Measurements from ENCODE around the gene FBXO36.

The FBXO36 gene

GRCh38 chr2:229875549-229875948 is 46.8 kb upstream of the FBXO36 start:
- TF ChIP-seq CREB5 (CRISPR knock-in tag; IDR thresholded peaks at IDR 0.05; ENCODE audit: low read depth) (no peak), OSR1 (CRISPR knock-in tag; IDR thresholded peaks at IDR 0.05) (no peak), TOX (CRISPR knock-in tag; IDR thresholded peaks at IDR 0.05; ENCODE audit: borderline replicate concordance) (no peak), GLIS3 (CRISPR knock-in tag; IDR thresholded peaks at IDR 0.05) (no peak), ZNF70 (CRISPR knock-in tag; IDR thresholded peaks at IDR 0.05) (no peak), BACH2 (CRISPR knock-in tag; IDR thresholded peaks at IDR 0.05; ENCODE audit: borderline replicate concordance) (no peak), CSDC2 (CRISPR knock-in tag; IDR thresholded peaks at IDR 0.05) (no peak), ZFP3 (CRISPR knock-in tag; IDR thresholded peaks at IDR 0.05) (no peak), ZC3H10 (CRISPR knock-in tag; IDR thresholded peaks at IDR 0.05) (no peak), PATZ1 (CRISPR knock-in tag; IDR thresholded peaks at IDR 0.05; ENCODE audit: borderline replicate concordance) (no peak), RARB (CRISPR knock-in tag; IDR thresholded peaks at IDR 0.05) (no peak), SNAI2 (CRISPR knock-in tag; IDR thresholded peaks at IDR 0.05) (no peak), ZNF8 (CRISPR knock-in tag; IDR thresholded peaks at IDR 0.05) (no peak), TCF4 (CRISPR knock-in tag; IDR thresholded peaks at IDR 0.05; ENCODE audit: borderline replicate concordance) (no peak), ZNF565 (CRISPR knock-in tag; conservative IDR thresholded peaks at IDR 0.05; ENCODE audit: low read depth) (no peak), TSHZ2 (CRISPR knock-in tag; IDR thresholded peaks at IDR 0.05) (no peak), ESRRG (CRISPR knock-in tag; IDR thresholded peaks at IDR 0.05) (no peak), PPARA (CRISPR knock-in tag; IDR thresholded peaks at IDR 0.05; ENCODE audit: borderline replicate concordance) (no peak)
- TF ChIP-seq, protein P1, sequence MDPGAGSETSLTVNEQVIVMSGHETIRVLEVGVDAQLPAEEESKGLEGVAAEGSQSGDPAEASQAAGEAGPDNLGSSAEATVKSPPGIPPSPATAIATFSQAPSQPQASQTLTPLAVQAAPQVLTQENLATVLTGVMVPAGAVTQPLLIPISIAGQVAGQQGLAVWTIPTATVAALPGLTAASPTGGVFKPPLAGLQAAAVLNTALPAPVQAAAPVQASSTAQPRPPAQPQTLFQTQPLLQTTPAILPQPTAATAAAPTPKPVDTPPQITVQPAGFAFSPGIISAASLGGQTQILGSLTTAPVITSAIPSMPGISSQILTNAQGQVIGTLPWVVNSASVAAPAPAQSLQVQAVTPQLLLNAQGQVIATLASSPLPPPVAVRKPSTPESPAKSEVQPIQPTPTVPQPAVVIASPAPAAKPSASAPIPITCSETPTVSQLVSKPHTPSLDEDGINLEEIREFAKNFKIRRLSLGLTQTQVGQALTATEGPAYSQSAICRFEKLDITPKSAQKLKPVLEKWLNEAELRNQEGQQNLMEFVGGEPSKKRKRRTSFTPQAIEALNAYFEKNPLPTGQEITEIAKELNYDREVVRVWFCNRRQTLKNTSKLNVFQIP (CRISPR knock-in tag; IDR thresholded peaks at IDR 0.05; ENCODE audit: borderline replicate concordance, low read depth) = no peak
- no peak for ATAC-seq

GRCh38 chr2:229879191-229879950 is 42.9 kb upstream of the FBXO36 start:
- TF ChIP-seq ZNF565 (CRISPR knock-in tag; conservative IDR thresholded peaks at IDR 0.05; ENCODE audit: low read depth) = no peak
- TF ChIP-seq PPARA (CRISPR knock-in tag; IDR thresholded peaks at IDR 0.05; ENCODE audit: borderline replicate concordance) = no peak
- no peak for TF ChIP-seq ARNTL (CRISPR knock-in tag; IDR thresholded peaks at IDR 0.05; ENCODE audit: borderline replicate concordance, low read depth)
- no peak for TF ChIP-seq CREB5 (CRISPR knock-in tag; IDR thresholded peaks at IDR 0.05; ENCODE audit: low read depth)
- no peak for TF ChIP-seq PATZ1 (CRISPR knock-in tag; IDR thresholded peaks at IDR 0.05; ENCODE audit: borderline replicate concordance)
- no peak for TF ChIP-seq ZNF70 (CRISPR knock-in tag; IDR thresholded peaks at IDR 0.05)
- TF ChIP-seq TSHZ2 (CRISPR knock-in tag; IDR thresholded peaks at IDR 0.05) = no peak
- TF ChIP-seq SNAI2 (CRISPR knock-in tag; IDR thresholded peaks at IDR 0.05) = no peak
- TF ChIP-seq BACH2 (CRISPR knock-in tag; IDR thresholded peaks at IDR 0.05; ENCODE audit: borderline replicate concordance) = no peak
- no peak for TF ChIP-seq CSDC2 (CRISPR knock-in tag; IDR thresholded peaks at IDR 0.05)
- no peak for TF ChIP-seq ZFP3 (CRISPR knock-in tag; IDR thresholded peaks at IDR 0.05)
- no peak for TF ChIP-seq RARB (CRISPR knock-in tag; IDR thresholded peaks at IDR 0.05)
- TF ChIP-seq OSR1 (CRISPR knock-in tag; IDR thresholded peaks at IDR 0.05) = no peak
- no peak for TF ChIP-seq TCF4 (CRISPR knock-in tag; IDR thresholded peaks at IDR 0.05; ENCODE audit: borderline replicate concordance)
- TF ChIP-seq TOX (CRISPR knock-in tag; IDR thresholded peaks at IDR 0.05; ENCODE audit: borderline replicate concordance) = no peak
- TF ChIP-seq, protein P1 (CRISPR knock-in tag; IDR thresholded peaks at IDR 0.05; ENCODE audit: borderline replicate concordance, low read depth) = no peak
- no peak for ATAC-seq

Data from SK-N-SH treated with all-trans-retinoic acid at 6 μM for 48 hours (cell line).